Activated CD8-positive, alpha-beta T cell treated with anti-CD3 and anti-CD28 coated beads for 36 hours (primary cell): ENCODE measurements around the gene CDKAL1. TPM values are rescaled to one million over a fixed set of nuclear protein-coding genes. Genes with fewer than 3 reads are reported as not detected.
"Not testable (repeated sequence)": the region's sequence is repeated elsewhere in the genome, so short reads cannot be mapped to it uniquely, and the experiment has no call there.

Experiments
- ATAC-seq: fragments of 200-7000 bp; cut with Tn5 transposase; one replicate; pipeline ENCODE4 v1.10.0; 2021; ENCODE audit warnings: mild to moderate bottlenecking, moderate library complexity
- CTCF ChIA-PET: fragments of 350-600 bp; sonication (Branson Sonifier 250); formaldehyde crosslinking; loops from one replicate; lab custom pipeline; 2021; ENCODE audit warnings: antibody characterized with exemption; lab: Charles Lee
- POLR2A ChIA-PET: fragments of 350-600 bp; sonication (Branson Sonifier 250); formaldehyde crosslinking; loops from one replicate; lab custom pipeline; 2021; ENCODE audit warnings: antibody characterized with exemption; lab: Charles Lee
- DNase-seq: peaks from one replicate; pipeline ENCODE4 v3.0.0-alpha.2; 2020
- H3K27ac Mint-ChIP-seq: one replicate; pipeline ENCODE4 v1.8.0; 2021; ENCODE audit warnings: mild to moderate bottlenecking, mixed read lengths
- H3K27me3 Mint-ChIP-seq: one replicate; pipeline ENCODE4 v1.8.0; 2021; ENCODE audit warnings: mixed read lengths
- H3K36me3 Mint-ChIP-seq: one replicate; pipeline ENCODE4 v1.8.0; 2021; ENCODE audit warnings: low read depth, mixed read lengths
- H3K4me1 Mint-ChIP-seq: one replicate; pipeline ENCODE4 v1.8.0; 2021; ENCODE audit warnings: low read depth, mixed read lengths
- H3K4me3 Mint-ChIP-seq: one replicate; pipeline ENCODE4 v1.8.0; 2021; ENCODE audit warnings: mild to moderate bottlenecking, moderate library complexity, mixed read lengths
- H3K9me3 Mint-ChIP-seq: one replicate; pipeline ENCODE4 v1.8.0; 2021; ENCODE audit warnings: mixed read lengths
- intact Hi-C: fragments of 100-400 bp; cut with micrococcal nuclease; formaldehyde crosslinking; loops from one replicate; pipeline ENCODE4 v1.10.0; 2022
- total RNA-seq, 2 experiments: library from RNA; stranded (reverse); gene quantifications; one replicate each; pipeline ENCODE4 v1.2.3, GENCODE V29; 2021
- TF ChIP-seq, protein P1 (sequence below): fragments of 200-600 bp; IDR thresholded peaks from one replicate; pipeline ENCODE4 v1.8.0; 2022; ENCODE audit warnings: antibody characterized with exemption, mild to moderate bottlenecking

CDKAL1 gene
- total RNA-seq, 2 experiments from 2014 or later, result 21.6 to 23.6 TPM

DNA sequence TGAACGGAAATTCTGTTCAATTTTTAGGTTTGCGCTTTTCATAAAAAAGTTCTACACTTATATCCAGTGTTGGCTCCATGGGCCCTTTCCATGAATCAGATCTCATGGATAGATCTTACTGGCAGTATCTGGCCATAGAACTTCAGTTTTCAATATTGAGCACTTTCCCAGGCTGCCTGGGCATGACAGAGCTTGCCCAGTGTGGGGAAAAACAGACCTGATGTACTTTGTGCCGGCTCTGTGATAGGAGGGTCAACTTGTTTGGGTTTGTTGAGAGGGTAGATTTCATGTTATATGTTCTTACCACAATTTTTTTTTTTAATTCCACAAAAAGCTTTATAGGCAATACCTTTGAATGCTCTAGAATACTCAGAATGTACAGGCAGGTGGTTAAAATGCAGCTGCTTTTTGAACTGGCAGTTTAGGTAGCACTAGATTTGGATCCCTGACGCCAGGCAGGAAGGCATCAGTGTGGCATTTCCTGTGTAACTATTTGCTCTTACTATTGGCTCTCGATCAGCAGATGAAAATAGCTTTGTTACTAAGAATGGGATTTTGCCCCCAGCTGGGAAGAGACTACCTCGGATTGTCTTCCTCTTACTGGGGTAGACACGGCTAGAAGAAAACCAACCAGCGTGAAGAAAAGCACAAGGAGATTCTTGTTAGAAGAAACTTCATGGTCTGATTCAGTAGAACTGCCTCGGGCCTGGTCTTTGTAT is 654.4 kb downstream of the CDKAL1 start:
- intact Hi-C loops, result no loop called here
- TF ChIP-seq, protein P1, sequence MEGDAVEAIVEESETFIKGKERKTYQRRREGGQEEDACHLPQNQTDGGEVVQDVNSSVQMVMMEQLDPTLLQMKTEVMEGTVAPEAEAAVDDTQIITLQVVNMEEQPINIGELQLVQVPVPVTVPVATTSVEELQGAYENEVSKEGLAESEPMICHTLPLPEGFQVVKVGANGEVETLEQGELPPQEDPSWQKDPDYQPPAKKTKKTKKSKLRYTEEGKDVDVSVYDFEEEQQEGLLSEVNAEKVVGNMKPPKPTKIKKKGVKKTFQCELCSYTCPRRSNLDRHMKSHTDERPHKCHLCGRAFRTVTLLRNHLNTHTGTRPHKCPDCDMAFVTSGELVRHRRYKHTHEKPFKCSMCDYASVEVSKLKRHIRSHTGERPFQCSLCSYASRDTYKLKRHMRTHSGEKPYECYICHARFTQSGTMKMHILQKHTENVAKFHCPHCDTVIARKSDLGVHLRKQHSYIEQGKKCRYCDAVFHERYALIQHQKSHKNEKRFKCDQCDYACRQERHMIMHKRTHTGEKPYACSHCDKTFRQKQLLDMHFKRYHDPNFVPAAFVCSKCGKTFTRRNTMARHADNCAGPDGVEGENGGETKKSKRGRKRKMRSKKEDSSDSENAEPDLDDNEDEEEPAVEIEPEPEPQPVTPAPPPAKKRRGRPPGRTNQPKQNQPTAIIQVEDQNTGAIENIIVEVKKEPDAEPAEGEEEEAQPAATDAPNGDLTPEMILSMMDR, result no peak
- Mint-ChIP-seq H3K9me3 (no peaks in the 10 kb centered on the region), H3K4me1 (peaks cover 15% of the 10 kb centered on the region), H3K27me3 (no peaks in the 10 kb centered on the region), H3K27ac (no peak overlapping the region), H3K36me3 (peaks cover 4% of the 10 kb centered on the region), H3K4me3 (no peak overlapping the region)
- DNase-seq, result no peak
- ChIA-PET POLR2A (no interaction called here), CTCF (no interaction called here)
- no peak for ATAC-seq

DNA sequence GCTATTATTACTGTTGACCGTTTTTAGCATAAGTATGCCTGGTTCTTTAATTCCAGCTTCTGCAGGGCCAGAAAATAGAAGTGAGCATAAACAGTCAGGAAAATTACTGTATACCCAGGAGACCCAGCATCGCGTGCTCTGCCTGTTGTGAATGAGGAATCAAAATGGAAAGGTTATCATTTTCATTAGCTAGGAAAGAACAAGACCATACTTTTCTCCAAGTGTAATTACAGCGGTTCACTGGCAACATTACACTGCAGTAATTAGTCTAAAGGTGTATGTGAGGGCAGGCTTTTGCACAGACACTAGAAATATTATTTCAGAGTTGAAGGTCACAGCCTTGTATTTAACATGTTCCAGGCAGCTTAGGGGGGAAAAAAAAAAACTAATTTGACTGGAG is 655.5 kb downstream of the CDKAL1 start:
- Mint-ChIP-seq H3K36me3 (peaks cover 4% of the 10 kb centered on the region), H3K27ac (no peak overlapping the region), H3K27me3 (no peaks in the 10 kb centered on the region), H3K9me3 (no peaks in the 10 kb centered on the region), H3K4me3 (no peak overlapping the region), H3K4me1 (peaks cover 15% of the 10 kb centered on the region)
- POLR2A ChIA-PET, result no interaction called here
- ATAC-seq (no peak), DNase-seq (no peak)
- CTCF ChIA-PET, result no interaction called here
- TF ChIP-seq, protein P1, result no peak
- intact Hi-C loops, result no loop called here

DNA sequence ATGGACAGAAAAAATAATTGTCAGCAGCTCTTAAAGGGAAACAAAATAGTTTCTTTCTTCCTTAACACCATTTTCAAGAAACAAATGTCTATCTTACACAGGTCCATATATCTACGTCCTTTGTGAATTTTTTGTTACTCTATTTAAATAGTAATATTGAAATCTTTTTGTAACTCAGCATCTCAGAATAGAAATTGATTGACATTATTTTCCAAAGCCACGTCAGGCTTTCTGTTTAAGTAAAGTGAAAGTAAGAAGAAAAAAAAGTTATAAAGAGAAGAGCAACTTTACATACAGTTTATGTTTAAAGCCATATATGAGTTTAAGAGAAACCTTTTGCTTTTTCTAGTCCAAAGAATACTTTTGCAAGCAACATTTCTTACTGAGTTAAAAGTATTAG is 656.4 kb downstream of the CDKAL1 start:
- no peak for ATAC-seq
- POLR2A ChIA-PET, result no interaction called here
- no peak for DNase-seq
- no peaks in the 10 kb centered on the region for H3K9me3 Mint-ChIP-seq
- TF ChIP-seq, protein P1, result no peak
- peaks cover 4% of the 10 kb centered on the region for H3K36me3 Mint-ChIP-seq
- peak overlapping the region; percentile 22 for H3K27ac Mint-ChIP-seq
- H3K27me3 Mint-ChIP-seq, result no peaks in the 10 kb centered on the region
- intact Hi-C loops, result no loop called here
- no peak overlapping the region for H3K4me3 Mint-ChIP-seq
- CTCF ChIA-PET, result no interaction called here
- H3K4me1 Mint-ChIP-seq, result peaks cover 15% of the 10 kb centered on the region

GRCh38 chr6:21193790-21194475 is 659.7 kb downstream of the CDKAL1 start:
- intact Hi-C loops, result no loop called here
- no peak overlapping the region for H3K27ac Mint-ChIP-seq
- H3K4me1 Mint-ChIP-seq, result peaks cover 14% of the 10 kb centered on the region
- H3K36me3 Mint-ChIP-seq, result peaks cover 8% of the 10 kb centered on the region
- DNase-seq (no peak), ATAC-seq (no peak)
- POLR2A ChIA-PET, result no interaction called here
- no peaks in the 10 kb centered on the region for H3K27me3 Mint-ChIP-seq
- TF ChIP-seq, protein P1, result no peak
- CTCF ChIA-PET, result no interaction called here
- no peaks in the 10 kb centered on the region for H3K9me3 Mint-ChIP-seq
- no peak overlapping the region for H3K4me3 Mint-ChIP-seq

DNA sequence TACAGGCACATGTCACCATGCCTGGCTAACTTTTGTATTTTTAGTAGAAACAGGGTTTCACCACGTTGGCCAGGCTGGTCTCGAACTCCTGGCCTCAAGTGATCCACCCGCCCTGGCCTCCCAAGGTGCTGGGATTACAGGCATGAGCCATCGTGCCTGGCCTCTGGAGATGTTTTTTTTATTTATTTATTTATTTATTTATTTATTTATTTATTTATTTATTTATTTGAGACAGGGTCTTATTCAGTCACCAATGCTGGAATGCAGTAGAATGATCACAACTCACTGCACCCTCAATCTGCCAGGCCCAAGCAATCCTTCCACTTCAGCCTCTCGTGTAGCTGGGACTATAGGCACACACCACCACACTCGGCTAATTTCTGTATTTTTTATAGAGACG is 661.0 kb downstream of the CDKAL1 start:
- CTCF ChIA-PET, ATAC-seq, POLR2A ChIA-PET, DNase-seq, H3K27ac Mint-ChIP-seq, H3K27me3 Mint-ChIP-seq, H3K4me3 Mint-ChIP-seq, H3K9me3 Mint-ChIP-seq, intact Hi-C loops: not testable (repeated sequence)
- Mint-ChIP-seq H3K36me3 (peaks cover 17% of the 10 kb centered on the region), H3K4me1 (peaks cover 14% of the 10 kb centered on the region)
